ENCODE data around the gene PANK4.

GRCh38 chr1:2535455-2535854, 9.1 kb upstream of the PANK4 start:
- TF ChIP-seq CTCF (conservative IDR thresholded peaks at IDR 0.05) (no peak), ZFX (IDR thresholded peaks at IDR 0.05) (no peak)

Measured in C4-2B (cell line).